ENCODE results near the gene CPNE4.

The CPNE4 gene

GRCh38 chr3:131711114-131711768, 323.6 kb downstream of the CPNE4 start:
- no peaks in the 10 kb centered on the region for H3K9me3 Mint-ChIP-seq
- intact Hi-C loops (cut with micrococcal nuclease): no loop called here
- peaks cover 4% of the 10 kb centered on the region for H3K27me3 Mint-ChIP-seq
- no peak overlapping the region for H3K4me3 Mint-ChIP-seq
- H3K27ac Mint-ChIP-seq: no peak overlapping the region
- H3K36me3 Mint-ChIP-seq (ENCODE audit: low read depth): no peaks in the 10 kb centered on the region
- H3K4me1 Mint-ChIP-seq (ENCODE audit: low read depth): no peaks in the 10 kb centered on the region

- Mint-ChIP-seq H3K27me3 (peaks cover 6% of the 10 kb centered on the region), H3K4me3 (no peak overlapping the region), H3K27ac (no peak overlapping the region), H3K9me3 (no peaks in the 10 kb centered on the region), H3K36me3 (ENCODE audit: low read depth) (no peaks in the 10 kb centered on the region), H3K4me1 (ENCODE audit: low read depth) (no peaks in the 10 kb centered on the region)
- intact Hi-C loops (cut with micrococcal nuclease): no loop called here
Measured at GRCh38 chr3:131708241-131708640, 326.6 kb downstream of the CPNE4 start.

DNA sequence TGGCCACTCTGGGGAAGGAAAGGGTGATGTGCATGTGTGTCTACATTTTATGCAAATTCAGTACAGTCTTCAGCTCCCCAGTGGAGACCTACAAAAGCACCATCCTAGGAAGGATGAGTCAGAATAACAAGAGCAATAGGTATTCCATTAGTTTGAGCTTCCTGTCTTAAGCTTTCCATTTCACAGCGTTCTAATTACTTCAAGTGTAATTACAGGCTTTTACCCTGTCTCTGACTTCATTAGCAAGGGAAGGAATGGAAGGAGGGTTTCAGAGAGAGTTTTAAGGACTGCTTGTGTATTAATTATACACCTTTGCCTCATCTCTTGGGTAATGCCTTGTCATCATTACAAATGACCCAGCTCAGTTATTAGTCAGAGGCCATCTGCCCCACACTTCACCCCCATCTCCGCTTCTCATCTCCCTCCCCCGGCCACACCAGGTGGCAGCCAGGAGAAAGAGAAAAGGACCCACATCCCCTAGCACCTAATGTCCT, 329.2 kb downstream of the CPNE4 start:
- intact Hi-C loops (cut with micrococcal nuclease): no loop called here
- Mint-ChIP-seq H3K27me3 (peaks cover 6% of the 10 kb centered on the region), H3K27ac (no peak overlapping the region), H3K36me3 (ENCODE audit: low read depth) (no peaks in the 10 kb centered on the region), H3K9me3 (no peaks in the 10 kb centered on the region), H3K4me3 (no peak overlapping the region), H3K4me1 (ENCODE audit: low read depth) (no peaks in the 10 kb centered on the region)

DNA sequence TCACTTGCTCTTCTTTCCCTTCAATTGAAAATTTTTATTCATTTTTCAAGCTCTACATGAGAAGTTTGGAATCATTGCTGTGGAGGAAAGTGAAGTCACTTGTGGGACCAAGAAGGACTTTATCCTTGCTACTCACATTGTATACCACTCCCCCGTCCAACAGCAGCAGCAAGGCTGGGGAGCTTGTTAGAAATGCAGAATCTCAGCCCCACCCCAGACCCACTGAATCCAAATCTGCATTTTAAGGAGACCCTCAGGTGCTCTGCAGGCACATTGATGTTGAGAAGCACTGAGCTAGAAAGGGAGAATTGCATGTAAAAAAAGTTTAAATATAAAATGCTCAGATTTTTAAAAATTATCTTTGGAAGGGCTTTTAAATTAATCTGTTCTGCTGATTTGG, 329.7 kb downstream of the CPNE4 start:
- H3K36me3 Mint-ChIP-seq (ENCODE audit: low read depth): no peaks in the 10 kb centered on the region
- no peak overlapping the region for H3K27ac Mint-ChIP-seq
- H3K9me3 Mint-ChIP-seq: no peaks in the 10 kb centered on the region
- H3K4me1 Mint-ChIP-seq (ENCODE audit: low read depth): no peaks in the 10 kb centered on the region
- intact Hi-C loops (cut with micrococcal nuclease): no loop called here
- peaks cover 6% of the 10 kb centered on the region for H3K27me3 Mint-ChIP-seq
- H3K4me3 Mint-ChIP-seq: no peak overlapping the region

DNA sequence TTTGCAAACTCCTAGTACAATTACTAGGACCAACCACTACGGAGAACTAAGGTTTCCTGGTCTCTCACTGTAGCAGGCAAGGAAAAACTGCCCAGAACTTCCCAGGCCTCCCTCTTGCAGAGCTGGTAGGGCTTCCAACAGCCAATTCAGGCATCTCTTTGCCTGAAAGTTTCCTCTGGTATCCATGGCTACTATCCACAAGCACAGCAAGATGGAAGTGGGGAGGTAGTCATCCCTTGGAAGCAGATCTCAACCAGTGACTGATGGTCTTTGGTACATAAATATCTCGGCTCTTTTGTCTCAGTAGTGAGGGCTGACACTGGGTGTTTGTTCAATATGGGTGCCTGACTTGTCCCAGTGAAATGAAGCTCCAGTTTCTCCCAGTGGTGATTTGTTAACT, 330.7 kb downstream of the CPNE4 start:
- intact Hi-C loops (cut with micrococcal nuclease): no loop called here
- no peaks in the 10 kb centered on the region for H3K4me1 Mint-ChIP-seq (ENCODE audit: low read depth)
- H3K9me3 Mint-ChIP-seq: no peaks in the 10 kb centered on the region
- H3K27me3 Mint-ChIP-seq: peaks cover 4% of the 10 kb centered on the region
- no peaks in the 10 kb centered on the region for H3K36me3 Mint-ChIP-seq (ENCODE audit: low read depth)
- H3K4me3 Mint-ChIP-seq: no peak overlapping the region
- H3K27ac Mint-ChIP-seq: no peak overlapping the region

DNA sequence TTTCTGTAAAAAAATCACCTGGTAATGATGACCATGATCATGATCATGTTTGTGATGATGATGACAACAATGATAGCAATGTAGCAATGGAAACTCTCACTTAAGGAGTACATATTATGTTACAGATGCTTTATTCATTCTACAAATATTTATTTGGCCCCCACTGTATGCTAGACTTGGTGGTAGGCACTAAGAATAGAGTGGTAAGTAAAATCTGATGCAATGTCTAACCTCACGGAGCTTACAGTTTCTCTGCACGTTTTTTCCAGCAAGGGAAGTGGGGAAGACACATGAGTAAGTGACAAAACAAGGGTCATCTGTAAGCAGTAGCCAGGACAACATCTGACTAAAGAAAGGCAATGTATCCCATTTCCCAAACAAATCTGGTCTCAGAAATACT, 332.7 kb downstream of the CPNE4 start:
- Mint-ChIP-seq H3K4me1 (ENCODE audit: low read depth) (no peaks in the 10 kb centered on the region), H3K9me3 (no peaks in the 10 kb centered on the region), H3K27ac (no peak overlapping the region), H3K27me3 (peaks cover 2% of the 10 kb centered on the region), H3K36me3 (ENCODE audit: low read depth) (no peaks in the 10 kb centered on the region), H3K4me3 (no peak overlapping the region)
- intact Hi-C loops (cut with micrococcal nuclease): no loop called here

DNA sequence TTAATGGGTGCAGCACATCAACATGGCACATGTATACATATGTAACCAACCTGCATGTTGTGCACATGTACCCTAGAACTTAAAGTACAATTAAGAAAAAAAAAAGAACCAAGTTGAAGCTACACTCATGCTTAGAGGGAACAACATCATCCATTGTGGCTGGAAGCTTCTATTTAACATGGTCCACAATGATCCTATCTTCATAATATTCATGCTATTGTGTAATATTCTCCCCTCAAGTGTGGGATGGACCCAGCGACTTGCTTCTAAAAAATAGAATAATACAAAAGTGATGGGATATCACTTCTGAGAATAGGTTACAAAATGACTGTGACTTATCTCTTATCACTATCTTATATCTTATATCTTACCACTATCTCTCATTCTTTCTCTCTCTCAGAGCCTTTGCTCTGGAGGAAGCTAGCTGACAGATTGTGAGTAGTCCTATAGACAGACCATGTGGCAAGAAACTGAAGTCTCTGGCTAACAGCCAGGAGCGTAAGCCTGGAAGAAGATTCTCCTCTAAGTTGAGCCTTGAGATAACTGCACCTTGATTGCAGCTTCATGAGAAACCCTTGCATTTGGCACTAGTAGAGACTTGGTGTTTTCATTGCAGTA, 333.6 kb downstream of the CPNE4 start:
- H3K4me3 Mint-ChIP-seq: no peak overlapping the region

GRCh38 chr3:131699001-131699400, 335.8 kb downstream of the CPNE4 start:
- no peak overlapping the region for H3K4me3 Mint-ChIP-seq

More for the DNA sequence above, 333.6 kb downstream of the CPNE4 start:
- H3K4me1 Mint-ChIP-seq (ENCODE audit: low read depth): no peaks in the 10 kb centered on the region
- H3K36me3 Mint-ChIP-seq (ENCODE audit: low read depth): no peaks in the 10 kb centered on the region
- no peaks in the 10 kb centered on the region for H3K9me3 Mint-ChIP-seq
- intact Hi-C loops (cut with micrococcal nuclease): no loop called here
- H3K27me3 Mint-ChIP-seq: peaks cover 2% of the 10 kb centered on the region
- H3K27ac Mint-ChIP-seq: no peak overlapping the region

GRCh38 chr3:131694376-131694775, 340.4 kb downstream of the CPNE4 start:
- H3K4me3 Mint-ChIP-seq: no peak overlapping the region
- intact Hi-C loops (cut with micrococcal nuclease): no loop called here
- peaks cover 3% of the 10 kb centered on the region for H3K27me3 Mint-ChIP-seq
- H3K27ac Mint-ChIP-seq: no peak overlapping the region
- H3K4me1 Mint-ChIP-seq (ENCODE audit: low read depth): no peaks in the 10 kb centered on the region
- no peaks in the 10 kb centered on the region for H3K36me3 Mint-ChIP-seq (ENCODE audit: low read depth)
- H3K9me3 Mint-ChIP-seq: no peaks in the 10 kb centered on the region

More at GRCh38 chr3:131699001-131699400, 335.8 kb downstream of the CPNE4 start:
- Mint-ChIP-seq H3K36me3 (ENCODE audit: low read depth) (no peaks in the 10 kb centered on the region), H3K27ac (no peak overlapping the region), H3K27me3 (peaks cover 3% of the 10 kb centered on the region), H3K9me3 (no peaks in the 10 kb centered on the region), H3K4me1 (ENCODE audit: low read depth) (no peaks in the 10 kb centered on the region)
- intact Hi-C loops (cut with micrococcal nuclease): no loop called here

DNA sequence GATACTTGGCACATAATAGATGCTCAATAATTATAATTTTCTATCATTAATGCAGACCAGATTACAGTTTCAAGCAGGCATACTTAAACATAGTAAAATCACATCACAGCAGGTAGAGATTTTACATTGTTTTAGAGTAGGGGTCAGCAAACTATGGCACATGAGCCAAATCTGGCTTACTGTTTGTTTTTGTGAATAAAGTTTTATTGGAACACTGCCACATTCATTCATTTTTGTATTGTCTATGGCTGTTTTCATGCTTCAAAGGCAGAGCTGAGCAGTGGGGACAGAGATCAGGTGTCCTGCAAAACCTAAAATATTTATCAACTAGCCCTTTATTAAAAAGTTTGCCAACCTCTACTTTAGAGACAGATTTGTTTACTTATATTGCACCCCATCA, 342.5 kb downstream of the CPNE4 start:
- intact Hi-C loops (cut with micrococcal nuclease): no loop called here
- H3K9me3 Mint-ChIP-seq: peaks cover 6% of the 10 kb centered on the region
- H3K4me3 Mint-ChIP-seq: no peak overlapping the region
- H3K27me3 Mint-ChIP-seq: peaks cover 3% of the 10 kb centered on the region
- H3K4me1 Mint-ChIP-seq (ENCODE audit: low read depth): no peaks in the 10 kb centered on the region
- no peaks in the 10 kb centered on the region for H3K36me3 Mint-ChIP-seq (ENCODE audit: low read depth)
- no peak overlapping the region for H3K27ac Mint-ChIP-seq

DNA sequence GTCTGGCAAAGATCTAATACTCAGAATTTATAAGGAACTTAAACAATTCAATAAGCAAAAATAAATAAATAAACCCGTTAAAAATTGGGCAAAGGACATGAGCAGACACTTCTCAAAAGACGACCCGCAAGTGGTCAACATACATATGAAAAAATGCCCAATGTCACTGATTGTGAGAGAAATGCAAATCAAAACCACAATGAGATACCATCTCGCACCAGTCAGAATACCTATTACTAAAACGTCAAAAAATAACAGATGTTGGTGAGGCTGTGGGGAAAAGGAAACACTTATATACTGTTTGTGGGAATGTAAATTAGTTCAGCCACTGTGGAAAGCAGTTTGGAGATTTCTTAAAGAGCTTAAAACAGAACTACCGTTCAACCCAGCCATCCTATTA, 344.0 kb downstream of the CPNE4 start:
- H3K4me1 Mint-ChIP-seq (ENCODE audit: low read depth): no peaks in the 10 kb centered on the region
- intact Hi-C loops (cut with micrococcal nuclease): no loop called here
- no peaks in the 10 kb centered on the region for H3K36me3 Mint-ChIP-seq (ENCODE audit: low read depth)
- H3K9me3 Mint-ChIP-seq: peaks cover 6% of the 10 kb centered on the region
- H3K4me3 Mint-ChIP-seq: no peak overlapping the region
- H3K27ac Mint-ChIP-seq: no peak overlapping the region
- H3K27me3 Mint-ChIP-seq: peaks cover 3% of the 10 kb centered on the region

GRCh38 chr3:131688370-131688769, 346.4 kb downstream of the CPNE4 start:
- Mint-ChIP-seq H3K27me3 (no peaks in the 10 kb centered on the region), H3K4me3 (no peak overlapping the region), H3K27ac (no peak overlapping the region), H3K4me1 (ENCODE audit: low read depth) (no peaks in the 10 kb centered on the region), H3K36me3 (ENCODE audit: low read depth) (no peaks in the 10 kb centered on the region), H3K9me3 (peaks cover 6% of the 10 kb centered on the region)
- intact Hi-C loops (cut with micrococcal nuclease): no loop called here

DNA sequence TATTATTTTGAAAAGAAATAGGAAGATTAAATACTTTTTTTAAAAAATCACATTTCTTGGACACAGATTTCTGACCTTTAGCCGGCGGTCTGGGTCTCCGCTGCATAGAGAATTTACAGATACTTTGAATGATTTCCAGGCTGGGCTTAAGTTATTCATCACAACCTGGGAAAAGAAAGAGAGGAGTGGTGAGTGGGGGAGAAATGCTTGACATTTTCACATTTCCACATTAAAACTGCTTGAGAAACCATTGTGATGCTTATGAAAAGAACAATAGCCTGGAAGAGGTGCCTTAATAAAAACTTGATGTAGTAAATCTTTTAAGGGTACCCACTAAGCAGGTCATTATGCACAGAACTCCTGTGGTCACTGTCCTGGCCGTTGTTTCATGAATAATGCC, 365.2 kb downstream of the CPNE4 start:
- H3K9me3 Mint-ChIP-seq: no peaks in the 10 kb centered on the region
- peaks cover 2% of the 10 kb centered on the region for H3K27me3 Mint-ChIP-seq
- no peak overlapping the region for H3K4me3 Mint-ChIP-seq
- no peaks in the 10 kb centered on the region for H3K36me3 Mint-ChIP-seq (ENCODE audit: low read depth)
- no peak overlapping the region for H3K27ac Mint-ChIP-seq
- intact Hi-C loops (cut with micrococcal nuclease): no loop called here
- H3K4me1 Mint-ChIP-seq (ENCODE audit: low read depth): no peaks in the 10 kb centered on the region

- intact Hi-C loops (cut with micrococcal nuclease): no loop called here
- Mint-ChIP-seq H3K4me1 (ENCODE audit: low read depth) (no peaks in the 10 kb centered on the region), H3K9me3 (peaks cover 13% of the 10 kb centered on the region), H3K36me3 (ENCODE audit: low read depth) (no peaks in the 10 kb centered on the region), H3K27me3 (peaks cover 2% of the 10 kb centered on the region), H3K27ac (no peak overlapping the region), H3K4me3 (no peak overlapping the region)
Measured at GRCh38 chr3:131658771-131659170, 376.0 kb downstream of the CPNE4 start.

- Mint-ChIP-seq H3K4me1 (ENCODE audit: low read depth) (no peaks in the 10 kb centered on the region), H3K36me3 (ENCODE audit: low read depth) (no peaks in the 10 kb centered on the region), H3K27me3 (peaks cover 2% of the 10 kb centered on the region), H3K4me3 (no peak overlapping the region), H3K27ac (no peak overlapping the region), H3K9me3 (peaks cover 13% of the 10 kb centered on the region)
- intact Hi-C loops (cut with micrococcal nuclease): no loop called here
Measured at GRCh38 chr3:131658115-131658514, 376.7 kb downstream of the CPNE4 start.

All from dendritic cell treated with granulocyte-macrophage colony-stimulating factor and Interleukin-4, amounts not matched to agents 40 ng/mL and 50 ng/mL, for 4 days (primary cell).